ENCODE results near the gene GOT2.

GRCh38 chr16:58670946-58671583 is 63.1 kb downstream of the GOT2 start:
- TF ChIP-seq CTCF (IDR thresholded peaks at IDR 0.05; ENCODE audit: insufficient read depth, low read length) (no peak), GABPA (IDR thresholded peaks at IDR 0.05; ENCODE audit: low read depth) (no peak), SPI1 (IDR thresholded peaks at IDR 0.05; ENCODE audit: borderline replicate concordance, low read depth) (no peak)
